Astrocyte (in vitro differentiated cells and primary cell): ENCODE results near the gene HOPX. TPM values are rescaled to one million over a fixed set of nuclear protein-coding genes. Genes with fewer than 3 reads are reported as not detected.

Experiments
- DNase-seq: peaks from one replicate; pipeline ENCODE4 v3.0.0-alpha.2; 2010; ENCODE audit warnings: low read depth
- FAIRE-seq: peaks from 2 replicates; lab custom pipeline; 2011; peaks lifted over from hg19 to GRCh38; lab: Jason Lieb, UNC
- H2AFZ ChIP-seq: 2 replicates; pipeline ENCODE4 v1.6.0; 2012; ENCODE audit warnings: low read depth, low read length, inconsistent platforms
- H3K27ac ChIP-seq: 2 replicates; pipeline ENCODE4 v1.5.1; 2011; ENCODE audit warnings: low read depth, low read length, inconsistent platforms
- H3K27me3 ChIP-seq: 2 replicates; pipeline ENCODE4 v1.6.0; 2011; ENCODE audit warnings: low read length, inconsistent platforms; ENCODE audit not compliant: insufficient read depth
- H3K36me3 ChIP-seq: 2 replicates; pipeline ENCODE4 v1.5.1; 2011; ENCODE audit warnings: low read length, inconsistent platforms; ENCODE audit not compliant: insufficient read depth
- H3K4me1 ChIP-seq: 2 replicates; pipeline ENCODE4 v1.5.1; 2011; ENCODE audit warnings: low read length, inconsistent platforms; ENCODE audit not compliant: insufficient read depth
- H3K4me2 ChIP-seq: 2 replicates; pipeline ENCODE4 v1.6.0; 2012; ENCODE audit warnings: low read length, inconsistent platforms
- H3K4me3 ChIP-seq: 2 replicates; pipeline ENCODE4 v1.5.1; 2011; ENCODE audit warnings: low read depth, mild to moderate bottlenecking, low read length, inconsistent platforms; ENCODE audit not compliant: insufficient read depth
- H3K79me2 ChIP-seq: 2 replicates; pipeline ENCODE4 v1.6.0; 2012; ENCODE audit warnings: mild to moderate bottlenecking, low read length, inconsistent platforms; ENCODE audit not compliant: insufficient read depth
- H3K9ac ChIP-seq: 2 replicates; pipeline ENCODE4 v1.6.0; 2012; ENCODE audit warnings: mild to moderate bottlenecking, low read length, inconsistent platforms
- H3K9me3 ChIP-seq: 2 replicates; pipeline ENCODE4 v1.5.1; 2012; ENCODE audit warnings: low read depth, mild to moderate bottlenecking, low read length, inconsistent platforms; ENCODE audit not compliant: insufficient read depth
- H4K20me1 ChIP-seq: 2 replicates; pipeline ENCODE4 v1.6.0; 2012; ENCODE audit warnings: low read length, inconsistent platforms; ENCODE audit not compliant: insufficient read depth
- H3K27ac Mint-ChIP-seq: one replicate; pipeline ENCODE4 v1.8.0; 2021; ENCODE audit warnings: mild to moderate bottlenecking, mixed read lengths; ENCODE audit not compliant: unreplicated experiment
- H3K27me3 Mint-ChIP-seq: one replicate; pipeline ENCODE4 v1.8.0; 2021; ENCODE audit warnings: low read depth, mixed read lengths; ENCODE audit not compliant: unreplicated experiment
- H3K36me3 Mint-ChIP-seq: one replicate; pipeline ENCODE4 v1.8.0; 2021; ENCODE audit warnings: low read depth, mixed read lengths; ENCODE audit not compliant: unreplicated experiment
- H3K4me1 Mint-ChIP-seq: one replicate; pipeline ENCODE4 v1.8.0; 2021; ENCODE audit warnings: low read depth, mixed read lengths; ENCODE audit not compliant: unreplicated experiment
- H3K4me3 Mint-ChIP-seq: one replicate; pipeline ENCODE4 v1.8.0; 2021; ENCODE audit warnings: mild to moderate bottlenecking, moderate library complexity, mixed read lengths; ENCODE audit not compliant: unreplicated experiment
- H3K9me3 Mint-ChIP-seq: one replicate; pipeline ENCODE4 v1.8.0; 2021; ENCODE audit warnings: mild to moderate bottlenecking, mixed read lengths; ENCODE audit not compliant: unreplicated experiment
- EZH2 ChIP-seq: IDR thresholded peaks from 2 replicates; pipeline ENCODE4 v1.6.1; 2012; ENCODE audit warnings: mild to moderate bottlenecking, low read length, inconsistent platforms; ENCODE audit not compliant: insufficient read depth
- total RNA-seq: library from RNA; stranded (reverse); gene quantifications from 2 replicates; pipeline ENCODE4 v1.2.1, GENCODE V29; 2021
- TF ChIP-seq, protein P1 (sequence below): IDR thresholded peaks from 2 replicates; pipeline ENCODE4 v1.5.1; 2011; ENCODE audit warnings: low read depth, mild to moderate bottlenecking, inconsistent platforms, low read length, moderate library complexity; ENCODE audit not compliant: insufficient read depth

The HOPX gene
- total RNA-seq, 1 donor from 2014 or later, result 1.7 TPM

GRCh38 chr4:56677711-56678110, 3.4 kb downstream of the HOPX start:
- Histone ChIP-seq H3K27ac (no peak overlapping the region), H4K20me1 (no peaks in the 10 kb centered on the region), H3K27me3 (peaks cover 17% of the 10 kb centered on the region), H3K4me3 (no peak overlapping the region), H3K9ac (no peak overlapping the region), H3K36me3 (no peaks in the 10 kb centered on the region), H3K9me3 (no peaks in the 10 kb centered on the region), H3K4me1 (peaks cover 9% of the 10 kb centered on the region), H3K79me2 (no peaks in the 10 kb centered on the region), H3K4me2 (no peak overlapping the region), H2AFZ (no peak overlapping the region)
- Mint-ChIP-seq H3K27me3 (peaks cover 4% of the 10 kb centered on the region), H3K9me3 (no peaks in the 10 kb centered on the region), H3K4me1 (no peaks in the 10 kb centered on the region), H3K27ac (no peak overlapping the region), H3K4me3 (no peak overlapping the region), H3K36me3 (no peaks in the 10 kb centered on the region)
- no peak for DNase-seq
- FAIRE-seq, result no peak
- TF ChIP-seq, protein P1, sequence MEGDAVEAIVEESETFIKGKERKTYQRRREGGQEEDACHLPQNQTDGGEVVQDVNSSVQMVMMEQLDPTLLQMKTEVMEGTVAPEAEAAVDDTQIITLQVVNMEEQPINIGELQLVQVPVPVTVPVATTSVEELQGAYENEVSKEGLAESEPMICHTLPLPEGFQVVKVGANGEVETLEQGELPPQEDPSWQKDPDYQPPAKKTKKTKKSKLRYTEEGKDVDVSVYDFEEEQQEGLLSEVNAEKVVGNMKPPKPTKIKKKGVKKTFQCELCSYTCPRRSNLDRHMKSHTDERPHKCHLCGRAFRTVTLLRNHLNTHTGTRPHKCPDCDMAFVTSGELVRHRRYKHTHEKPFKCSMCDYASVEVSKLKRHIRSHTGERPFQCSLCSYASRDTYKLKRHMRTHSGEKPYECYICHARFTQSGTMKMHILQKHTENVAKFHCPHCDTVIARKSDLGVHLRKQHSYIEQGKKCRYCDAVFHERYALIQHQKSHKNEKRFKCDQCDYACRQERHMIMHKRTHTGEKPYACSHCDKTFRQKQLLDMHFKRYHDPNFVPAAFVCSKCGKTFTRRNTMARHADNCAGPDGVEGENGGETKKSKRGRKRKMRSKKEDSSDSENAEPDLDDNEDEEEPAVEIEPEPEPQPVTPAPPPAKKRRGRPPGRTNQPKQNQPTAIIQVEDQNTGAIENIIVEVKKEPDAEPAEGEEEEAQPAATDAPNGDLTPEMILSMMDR, result no peak
- no peak for TF ChIP-seq EZH2

DNA sequence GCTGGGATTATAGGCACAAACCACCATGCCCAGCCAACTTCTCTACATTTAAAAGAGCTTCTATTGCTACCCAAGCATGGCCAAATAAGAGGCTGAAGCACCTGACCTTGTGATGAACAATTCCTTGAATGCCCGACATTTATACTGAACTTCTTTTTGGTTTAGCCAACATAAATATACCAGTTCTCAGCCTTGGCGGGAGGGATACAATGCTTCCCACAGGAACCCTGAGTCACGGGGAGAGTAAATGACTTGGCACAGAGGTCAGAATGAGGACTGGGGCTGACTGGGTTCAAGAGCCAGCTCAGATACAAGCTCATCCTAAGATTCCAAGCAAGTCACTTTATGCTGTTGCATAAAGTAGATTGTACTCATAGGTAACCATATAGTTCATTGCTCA, 6.1 kb downstream of the HOPX start:
- FAIRE-seq (no peak), DNase-seq (peak; percentile 42)
- Histone ChIP-seq H3K36me3 (no peaks in the 10 kb centered on the region), H2AFZ (no peak overlapping the region), H3K4me3 (no peak overlapping the region), H3K27ac (no peak overlapping the region), H3K4me2 (no peak overlapping the region), H4K20me1 (no peaks in the 10 kb centered on the region), H3K79me2 (no peaks in the 10 kb centered on the region), H3K27me3 (peaks cover 1% of the 10 kb centered on the region), H3K9me3 (no peaks in the 10 kb centered on the region), H3K9ac (no peak overlapping the region), H3K4me1 (peaks cover 2% of the 10 kb centered on the region)
- H3K36me3 Mint-ChIP-seq, result no peaks in the 10 kb centered on the region
- no peaks in the 10 kb centered on the region for H3K9me3 Mint-ChIP-seq
- TF ChIP-seq, protein P1, result no peak
- no peak for TF ChIP-seq EZH2
- H3K4me1 Mint-ChIP-seq, result no peaks in the 10 kb centered on the region
- H3K27ac Mint-ChIP-seq, result no peak overlapping the region
- H3K4me3 Mint-ChIP-seq, result no peak overlapping the region
- H3K27me3 Mint-ChIP-seq, result no peaks in the 10 kb centered on the region

DNA sequence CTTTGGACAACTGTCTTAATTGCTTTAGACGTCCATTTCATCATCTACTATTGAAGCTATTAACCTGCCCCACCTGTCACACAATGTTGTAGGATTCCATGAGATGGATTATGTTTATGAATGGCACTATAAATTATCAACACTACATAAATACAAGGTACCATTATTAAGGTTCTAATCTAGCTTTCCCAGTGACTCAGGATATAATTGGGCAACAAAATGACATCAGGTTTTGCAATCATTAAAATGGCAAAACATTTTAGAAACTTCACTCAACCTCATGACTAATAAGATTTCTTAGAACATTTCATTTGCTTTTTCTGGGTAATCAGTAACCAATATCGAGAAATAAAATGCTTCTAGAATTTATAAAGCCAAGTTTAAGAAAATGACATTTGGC, 9.2 kb downstream of the HOPX start:
- Mint-ChIP-seq H3K9me3 (peaks cover 5% of the 10 kb centered on the region), H3K4me1 (no peaks in the 10 kb centered on the region), H3K27ac (no peak overlapping the region), H3K27me3 (no peaks in the 10 kb centered on the region), H3K4me3 (no peak overlapping the region), H3K36me3 (no peaks in the 10 kb centered on the region)
- H4K20me1 ChIP-seq, result no peaks in the 10 kb centered on the region
- peaks cover 2% of the 10 kb centered on the region for H3K4me1 ChIP-seq
- H3K27ac ChIP-seq, result no peak overlapping the region
- no peak overlapping the region for H2AFZ ChIP-seq
- no peak overlapping the region for H3K9ac ChIP-seq
- no peaks in the 10 kb centered on the region for H3K27me3 ChIP-seq
- H3K36me3 ChIP-seq, result no peaks in the 10 kb centered on the region
- no peak for DNase-seq
- no peaks in the 10 kb centered on the region for H3K79me2 ChIP-seq
- FAIRE-seq, result no peak
- TF ChIP-seq, protein P1, result no peak
- TF ChIP-seq EZH2, result no peak
- H3K4me2 ChIP-seq, result no peak overlapping the region
- no peaks in the 10 kb centered on the region for H3K9me3 ChIP-seq
- H3K4me3 ChIP-seq, result no peak overlapping the region
